GM21526 (cell line): Measurements from ENCODE around the gene DAPK2.
A peak's percentile ranks its signal among the peaks of the same experiment; 100 is the strongest.

Experiments used
- ATAC-seq: cut with Tn5 transposase; IDR thresholded peaks from one replicate; pipeline ENCODE4 v1.9.1; 2021; ENCODE audit warnings: moderate library complexity; ENCODE audit not compliant: unreplicated experiment, low FRiP score

DAPK2 gene

GRCh38 chr15:64026591-64026990, 19.7 kb downstream of the DAPK2 start:
- no peak for ATAC-seq

GRCh38 chr15:64024172-64025050, 21.9 kb downstream of the DAPK2 start:
- ATAC-seq, result no peak

GRCh38 chr15:64023220-64023619, 23.1 kb downstream of the DAPK2 start:
- ATAC-seq, result no peak

- ATAC-seq, result no peak
These were observed 23.7 kb downstream of the DAPK2 start for GRCh38 chr15:64022571-64022970.

GRCh38 chr15:64019764-64020163, 26.5 kb downstream of the DAPK2 start:
- no peak for ATAC-seq

- ATAC-seq, result no peak
These were observed 28.6 kb downstream of the DAPK2 start for GRCh38 chr15:64017591-64018163.

GRCh38 chr15:64017082-64017588, 29.1 kb downstream of the DAPK2 start:
- no peak for ATAC-seq

- no peak for ATAC-seq
These were observed 30.0 kb downstream of the DAPK2 start for GRCh38 chr15:64016257-64016656.

GRCh38 chr15:64014995-64015394, 31.3 kb downstream of the DAPK2 start:
- ATAC-seq, result no peak

GRCh38 chr15:64013179-64014062, 32.9 kb downstream of the DAPK2 start:
- no peak for ATAC-seq

- ATAC-seq, result no peak
These were observed 34.5 kb downstream of the DAPK2 start for GRCh38 chr15:64011736-64012135.

- ATAC-seq, result peak; percentile 73
These were observed 35.6 kb downstream of the DAPK2 start for GRCh38 chr15:64010719-64011118.

GRCh38 chr15:64009798-64010261, 36.5 kb downstream of the DAPK2 start:
- ATAC-seq, result no peak

- no peak for ATAC-seq
These were observed 37.0 kb downstream of the DAPK2 start for GRCh38 chr15:64009241-64009640.

GRCh38 chr15:64008177-64008576, 38.1 kb downstream of the DAPK2 start:
- ATAC-seq, result no peak

GRCh38 chr15:64006642-64007041, 39.6 kb downstream of the DAPK2 start:
- ATAC-seq, result no peak

- no peak for ATAC-seq
These were observed 41.7 kb downstream of the DAPK2 start for GRCh38 chr15:64004587-64004986.

- no peak for ATAC-seq
These were observed 42.2 kb downstream of the DAPK2 start for GRCh38 chr15:64004056-64004455.

GRCh38 chr15:64003182-64003581, 43.1 kb downstream of the DAPK2 start:
- no peak for ATAC-seq

- ATAC-seq, result no peak
These were observed 45.1 kb downstream of the DAPK2 start for GRCh38 chr15:64001148-64001547.
